GM12878 (cell line): Measurements from ENCODE around the gene PTMA.

Experiments used
- ATF2 ChIP-seq: IDR thresholded peaks from 2 replicates; pipeline ENCODE4 v1.6.1; 2012; ENCODE audit warnings: low read length, inconsistent platforms
- BRCA1 ChIP-seq: IDR thresholded peaks from 2 replicates; pipeline ENCODE4 v1.6.1; 2011; ENCODE audit warnings: low read depth, low read length, improper control_type of control experiment
- CHD1 ChIP-seq: IDR thresholded peaks from 2 replicates; pipeline ENCODE4 v1.6.1; 2012; ENCODE audit warnings: low read depth, low read length, improper control_type of control experiment
- CTCF ChIP-seq, 3 experiments: IDR thresholded peaks in 2 of 3; conservative IDR thresholded peaks in 1 of 3; 2 replicates each; pipeline ENCODE4 v1.5.1; 2011; ENCODE audit warnings: low read depth in 3 of 3, low read length in 3 of 3, mild to moderate bottlenecking in 3 of 3, control low read depth in 2 of 3, moderate library complexity in 2 of 3, inconsistent platforms in 1 of 3, mixed read lengths in 1 of 3; ENCODE audit not compliant: control insufficient read depth in 2 of 3, insufficient read depth in 1 of 3; ENCODE audit errors: extremely low read depth in 1 of 3
- EGR1 ChIP-seq, 2 experiments: IDR thresholded peaks; 1 replicate in 1 of 2; 2 replicates in 1 of 2; pipeline ENCODE4 v1.6.1; 2011 to 2012; ENCODE audit warnings: low read depth in 2 of 2, low read length in 2 of 2, borderline replicate concordance in 1 of 2, mild to moderate bottlenecking in 1 of 2, moderate library complexity in 1 of 2
- EZH2 ChIP-seq: IDR thresholded peaks from 2 replicates; pipeline ENCODE4 v1.6.1; 2012; ENCODE audit warnings: low read depth, mild to moderate bottlenecking, control low read depth, inconsistent platforms, low read length, borderline replicate concordance; ENCODE audit not compliant: control insufficient read depth
- FOXM1 ChIP-seq: IDR thresholded peaks from 2 replicates; pipeline ENCODE4 v1.6.1; 2012; ENCODE audit warnings: low read depth, mild to moderate bottlenecking, inconsistent platforms, low read length, moderate library complexity
- NRF1 ChIP-seq: conservative IDR thresholded peaks from 2 replicates; pipeline ENCODE4 v1.6.1; 2011; ENCODE audit warnings: mild to moderate bottlenecking, low read depth, low read length, improper control_type of control experiment
- POLR2A ChIP-seq: IDR thresholded peaks from 2 replicates; pipeline ENCODE4 v1.6.1; 2011; ENCODE audit warnings: low read depth, mild to moderate bottlenecking, low read length
- POLR2AphosphoS5 ChIP-seq: IDR thresholded peaks from 2 replicates; pipeline ENCODE4 v1.6.1; 2011; ENCODE audit warnings: mild to moderate bottlenecking, low read length, inconsistent platforms
- RAD21 ChIP-seq: IDR thresholded peaks from 2 replicates; pipeline ENCODE4 v1.6.1; 2011; ENCODE audit warnings: mild to moderate bottlenecking, low read depth, low read length, moderate library complexity; ENCODE audit not compliant: insufficient read depth
- USF2 ChIP-seq: IDR thresholded peaks from 2 replicates; pipeline ENCODE4 v1.6.1; 2011; ENCODE audit warnings: low read depth, low read length, improper control_type of control experiment, borderline replicate concordance
- ZNF384 ChIP-seq: IDR thresholded peaks from 2 replicates; pipeline ENCODE4 v1.6.1; 2012; ENCODE audit warnings: low read depth, mild to moderate bottlenecking, low read length, improper control_type of control experiment, borderline replicate concordance
- ZZZ3 ChIP-seq: IDR thresholded peaks from 2 replicates; pipeline ENCODE4 v1.6.1; 2011; ENCODE audit warnings: low read depth; ENCODE audit not compliant: control insufficient read depth, insufficient read length

GRCh38 chr2:231684314-231685223 is 23.8 kb upstream of the PTMA start:
- no peak for TF ChIP-seq CTCF (IDR thresholded peaks at IDR 0.05 in 2 of 3, conservative IDR thresholded peaks at IDR 0.05 in 1 of 3; ENCODE audit: control insufficient read depth in 2 of 3, extremely low read depth in 1 of 3, insufficient read depth in 1 of 3, low read depth in 3 of 3, low read length in 3 of 3)
- TF ChIP-seq EZH2 = no peak
- no peak for TF ChIP-seq FOXM1
- no peak for TF ChIP-seq ATF2
- no peak for TF ChIP-seq ZZZ3
- TF ChIP-seq NRF1 = no peak
- TF ChIP-seq ZNF384 = no peak
- peak; percentile 21; the same call in 1 of the 2 replicates for TF ChIP-seq POLR2A
- no peak for TF ChIP-seq CHD1
- TF ChIP-seq POLR2AphosphoS5 = no peak
- TF ChIP-seq EGR1 (IDR thresholded peaks at IDR 0.05; ENCODE audit: borderline replicate concordance in 1 of 2, low read depth in 2 of 2, low read length in 2 of 2) = no peak
- TF ChIP-seq RAD21 = no peak
- no peak for TF ChIP-seq USF2
- TF ChIP-seq BRCA1 = no peak
